A673 (cell line): ENCODE results near the gene CCDC179.

Experiments used
- CTCF ChIP-seq: fragments of 300-800, 200-600 bp; sonication (generic); conservative IDR thresholded peaks from 2 replicates; pipeline ENCODE4 v1.5.1; 2017; ENCODE audit warnings: low read depth, mild to moderate bottlenecking, antibody characterized with exemption, low read length, moderate library complexity, mixed read lengths
- EZH2 ChIP-seq: fragments of 200-600 bp; sonication (generic); IDR thresholded peaks from 2 replicates; pipeline ENCODE4 v1.6.1; 2017; ENCODE audit warnings: borderline replicate concordance, low read depth, mild to moderate bottlenecking, mixed read lengths, antibody characterized with exemption, low read length; ENCODE audit not compliant: poor library complexity, severe bottlenecking

- TF ChIP-seq CTCF (no peak), EZH2 (no peak)
These were observed 17.8 kb upstream of the CCDC179 start for GRCh38 chr11:22878039-22878438.
